HCT116 (cell line): ENCODE data around the gene MIAT. TPM values are rescaled to one million over a fixed set of nuclear protein-coding genes. Genes with fewer than 3 reads are reported as not detected.

ENCODE experiments used
- ATAC-seq: fragments of 200-7000 bp; cut with Tn5 transposase; 2 replicates; pipeline ENCODE4 v1.9.1; 2020; ENCODE audit warnings: mild to moderate bottlenecking, moderate library complexity
- BruUV-seq: library from RNA; stranded (reverse); fragments of 400-500 nt; replicated peaks from 2 replicates; lab custom pipeline; 2021; lab: Mats Ljungman, UMichigan
- CTCF ChIA-PET: fragments of 300-600 bp; sonication (Branson Sonifier 250); formaldehyde crosslinking; loops from one replicate; lab custom pipeline; 2021; ENCODE audit warnings: antibody characterized with exemption; lab: Charles Lee
- POLR2A ChIA-PET: fragments of 300-600, 350-600 bp; sonication (Branson Sonifier 250); formaldehyde crosslinking; loops from one replicate; lab custom pipeline; 2021; ENCODE audit warnings: antibody characterized with exemption; lab: Charles Lee
- RAD21 ChIA-PET, 2 experiments: fragments of 300-600 bp; sonication (Branson Sonifier 250); formaldehyde crosslinking; loops; one replicate each; lab custom pipeline; 2023; ENCODE audit warnings: low total read pairs in 2 of 2; ENCODE audit not compliant: uncharacterized antibody in 2 of 2, unreplicated experiment in 2 of 2, low non-redundant PET in 1 of 2; lab: Charles Lee
- DNase-seq: peaks from one replicate; pipeline ENCODE4 v3.0.0-alpha.2; 2010; ENCODE audit warnings: low read depth, low spot score
- H2AFZ ChIP-seq: fragments of 200-600 bp; shearing (Covaris generic), sonication (generic); 2 replicates; pipeline ENCODE4 v1.6.1; 2017; ENCODE audit warnings: low read depth, mixed run types, mixed read lengths, antibody characterized with exemption, low read length; ENCODE audit not compliant: poor library complexity, severe bottlenecking
- H3K27ac ChIP-seq: 2 replicates; pipeline ENCODE4 v1.5.1; 2012; ENCODE audit warnings: low read depth, low read length
- H3K27me3 ChIP-seq: fragments of 200-600 bp; sonication (generic); 2 replicates; pipeline ENCODE4 v1.6.1; 2016; ENCODE audit warnings: mixed run types, low read length, mixed read lengths; ENCODE audit not compliant: insufficient read depth
- H3K36me3 ChIP-seq, 2 experiments: fragments of 200-500 bp in 1 of 2; fragments of 200-600 bp in 1 of 2; sonication (Bioruptor generic) in 1 of 2; sonication (generic) in 1 of 2; 2 replicates each; pipeline versions ENCODE4 v1.5.1 to v1.6.1; 2014 to 2016; ENCODE audit warnings: low read length in 2 of 2, inconsistent platforms in 1 of 2, mixed read lengths in 1 of 2, mixed run types in 1 of 2; ENCODE audit not compliant: insufficient read depth in 2 of 2, control insufficient read depth in 1 of 2
- H3K4me1 ChIP-seq, 2 experiments: fragments of 200-600 bp in 1 of 2; sonication (generic) in 1 of 2; 2 replicates each; pipeline versions ENCODE4 v1.5.1 to v1.6.1; 2012 to 2017; ENCODE audit warnings: low read length in 2 of 2, inconsistent platforms in 1 of 2, mild to moderate bottlenecking in 1 of 2, mixed read lengths in 1 of 2, mixed run types in 1 of 2, moderate library complexity in 1 of 2; ENCODE audit not compliant: insufficient read depth in 2 of 2, control insufficient read depth in 1 of 2
- H3K4me2 ChIP-seq: fragments of 200-600 bp; sonication (generic); 2 replicates; pipeline ENCODE4 v1.6.1; 2017; ENCODE audit warnings: mixed run types, low read length, mixed read lengths
- H3K4me3 ChIP-seq, 2 experiments: fragments of 200-600 bp in 1 of 2; sonication (generic) in 1 of 2; replicated peaks in 1 of 2; 2 replicates each; pipeline ENCODE4 v1.5.1; 2011 to 2016; ENCODE audit warnings: low read length in 2 of 2, control low read depth in 1 of 2, low read depth in 1 of 2, mild to moderate bottlenecking in 1 of 2, mixed read lengths in 1 of 2, mixed run types in 1 of 2
- H3K79me2 ChIP-seq: fragments of 200-600 bp; sonication (generic); 2 replicates; pipeline ENCODE4 v1.6.1; 2017; ENCODE audit warnings: mild to moderate bottlenecking, mixed run types, low read length, moderate library complexity, mixed read lengths; ENCODE audit not compliant: insufficient read depth
- H3K9ac ChIP-seq: fragments of 200-600 bp; sonication (generic); 2 replicates; pipeline ENCODE4 v1.6.1; 2016; ENCODE audit warnings: low read length, mixed read lengths
- H3K9me2 ChIP-seq: fragments of 200-600 bp; sonication (generic), shearing (Covaris generic); 2 replicates; pipeline ENCODE4 v1.6.1; 2017; ENCODE audit warnings: mixed run types, mild to moderate bottlenecking, moderate library complexity; ENCODE audit not compliant: insufficient read depth
- H3K9me3 ChIP-seq, 2 experiments: fragments of 200-500 bp in 1 of 2; fragments of 200-600 bp in 1 of 2; sonication (Bioruptor generic) in 1 of 2; sonication (generic) in 1 of 2; 2 replicates each; pipeline ENCODE4 v1.6.1; 2014 to 2017; ENCODE audit warnings: low read length in 2 of 2, mixed read lengths in 2 of 2, inconsistent platforms in 1 of 2, low read depth in 1 of 2, mild to moderate bottlenecking in 1 of 2, mixed run types in 1 of 2, moderate library complexity in 1 of 2; ENCODE audit not compliant: control insufficient read depth in 1 of 2, insufficient read depth in 1 of 2
- H4K20me1 ChIP-seq: fragments of 200-600 bp; sonication (generic), shearing (Covaris generic); 2 replicates; pipeline ENCODE4 v1.6.1; 2017; ENCODE audit warnings: mixed run types, mild to moderate bottlenecking, moderate library complexity; ENCODE audit not compliant: insufficient read depth
- ATF3 ChIP-seq: IDR thresholded peaks from 2 replicates; pipeline ENCODE4 v1.6.1; 2012
- CBX3 ChIP-seq: IDR thresholded peaks from 2 replicates; pipeline ENCODE4 v1.6.1; 2012; ENCODE audit warnings: low read depth
- CEBPB ChIP-seq: IDR thresholded peaks from 2 replicates; pipeline ENCODE4 v1.6.1; 2012; ENCODE audit warnings: low read depth
- EZH2 ChIP-seq: fragments of 200-600 bp; sonication (generic); IDR thresholded peaks from 2 replicates; pipeline ENCODE4 v1.6.1; 2017; ENCODE audit warnings: antibody characterized with exemption, mixed run types
- EZH2phosphoT487 ChIP-seq: fragments of 200-600 bp; IDR thresholded peaks from 2 replicates; pipeline ENCODE4 v1.6.1; 2018; ENCODE audit warnings: antibody characterized with exemption, borderline replicate concordance
- FOSL1 ChIP-seq: IDR thresholded peaks from 2 replicates; pipeline ENCODE4 v1.6.1; 2012; ENCODE audit warnings: low read depth
- POLR2A ChIP-seq: IDR thresholded peaks from 2 replicates; pipeline ENCODE4 v1.7.0; 2011; ENCODE audit warnings: borderline replicate concordance; ENCODE audit not compliant: insufficient read depth, insufficient read length; ENCODE audit errors: extremely low read depth
- POLR2AphosphoS5 ChIP-seq: IDR thresholded peaks from 2 replicates; pipeline ENCODE4 v1.6.1; 2011; ENCODE audit warnings: mild to moderate bottlenecking, low read depth, low read length, moderate library complexity
- RAD21 ChIP-seq: IDR thresholded peaks from 2 replicates; pipeline ENCODE4 v1.6.1; 2012; ENCODE audit warnings: low read depth, mild to moderate bottlenecking
- REST ChIP-seq: IDR thresholded peaks from 2 replicates; pipeline ENCODE4 v1.6.1; 2012; ENCODE audit warnings: low read depth
- SIN3A ChIP-seq: IDR thresholded peaks from 2 replicates; pipeline ENCODE4 v1.6.1; 2012; ENCODE audit warnings: low read depth
- SP1 ChIP-seq: IDR thresholded peaks from 2 replicates; pipeline ENCODE4 v1.6.1; 2012; ENCODE audit warnings: low read depth
- SRF ChIP-seq: IDR thresholded peaks from 2 replicates; pipeline ENCODE4 v1.6.1; 2012; ENCODE audit warnings: low read depth
- YY1 ChIP-seq: IDR thresholded peaks from 2 replicates; pipeline ENCODE4 v1.6.1; 2011; ENCODE audit warnings: low read length, low read depth, moderate library complexity, mild to moderate bottlenecking; ENCODE audit not compliant: insufficient replicate concordance; ENCODE audit errors: extremely low read depth
- ZBTB33 ChIP-seq: IDR thresholded peaks from 2 replicates; pipeline ENCODE4 v1.6.1; 2011; ENCODE audit warnings: mild to moderate bottlenecking, low read length, moderate library complexity; ENCODE audit not compliant: insufficient replicate concordance; ENCODE audit errors: extremely low read depth
- ZFX ChIP-seq: fragments of 450-650 bp; IDR thresholded peaks from 2 replicates; pipeline ENCODE4 v1.6.1; 2017
- intact Hi-C: fragments of 100-400 bp; cut with micrococcal nuclease; formaldehyde crosslinking; loops from 2 replicates; pipeline ENCODE4 v1.10.0; 2022
- total RNA-seq: library from RNA; stranded (reverse); gene quantifications from one replicate; pipeline ENCODE4 v1.2.1, GENCODE V29; 2021; ENCODE audit not compliant: unreplicated experiment

Gene MIAT
- total RNA-seq, 1 experiment from 2014 or later: 0.54 TPM

- RAD21 ChIA-PET: no interaction called here
- no peaks in the 10 kb centered on the region for H3K9me2 ChIP-seq
- intact Hi-C loops: no loop called here
- no peaks in the 10 kb centered on the region for H3K9me3 ChIP-seq
- H3K9ac ChIP-seq: no peak overlapping the region
- no peak overlapping the region for H2AFZ ChIP-seq
- no peaks in the 10 kb centered on the region for H3K4me1 ChIP-seq
- H3K27ac ChIP-seq: no peak overlapping the region
- no peak overlapping the region for H3K4me2 ChIP-seq
- H3K4me3 ChIP-seq: no peak overlapping the region
- ATAC-seq (no peak), DNase-seq (no peak)
- BruUV-seq: no TSS peak
- no peaks in the 10 kb centered on the region for H3K27me3 ChIP-seq
- H3K36me3 ChIP-seq: no peaks in the 10 kb centered on the region
- TF ChIP-seq SIN3A: no peak
- TF ChIP-seq CBX3: no peak
- TF ChIP-seq ZBTB33: no peak
- no peaks in the 10 kb centered on the region for H3K79me2 ChIP-seq
- POLR2A ChIA-PET: no interaction called here
- CTCF ChIA-PET: no interaction called here
- no peaks in the 10 kb centered on the region for H4K20me1 ChIP-seq
Measured at GRCh38 chr22:26629988-26630761, 27.2 kb upstream of the MIAT start.

GRCh38 chr22:26631282-26631681 is 26.1 kb upstream of the MIAT start:
- Histone ChIP-seq H3K27me3 (no peaks in the 10 kb centered on the region), H3K9ac (no peak overlapping the region), H3K36me3 (no peaks in the 10 kb centered on the region), H3K4me1 (no peaks in the 10 kb centered on the region), H3K79me2 (no peaks in the 10 kb centered on the region), H3K4me3 (no peak overlapping the region), H2AFZ (no peak overlapping the region), H3K9me2 (no peaks in the 10 kb centered on the region), H3K27ac (no peak overlapping the region), H4K20me1 (no peaks in the 10 kb centered on the region), H3K4me2 (no peak overlapping the region), H3K9me3 (no peaks in the 10 kb centered on the region)
- no TSS peak for BruUV-seq
- POLR2A ChIA-PET: no interaction called here
- intact Hi-C loops: no loop called here
- ATAC-seq (no peak), DNase-seq (no peak)
- RAD21 ChIA-PET: no interaction called here
- CTCF ChIA-PET: interaction anchor here (1.4 kb wide), 1 partner anchor 34 kb away, joined by 3 read pairs; no protein-coding TSS in a partner anchor
- TF ChIP-seq CEBPB (no peak), POLR2AphosphoS5 (no peak), FOSL1 (no peak), REST (no peak), EZH2phosphoT487 (no peak), ZFX (no peak), SP1 (no peak), SRF (no peak), RAD21 (no peak), ATF3 (no peak), SIN3A (no peak), EZH2 (no peak), YY1 (no peak), POLR2A (no peak)
